K562 (cell line): ENCODE data around the gene TP53I3. TPM values are rescaled to one million over a fixed set of nuclear protein-coding genes. Genes with fewer than 3 reads are reported as not detected.

ENCODE experiments used
- BDP1 ChIP-seq: IDR thresholded peaks from 3 replicates; pipeline ENCODE4 v1.6.1; 2011; ENCODE audit not compliant: insufficient read length, insufficient read depth
- CBX8 ChIP-seq: fragments of 200-600 bp; sonication (generic); IDR thresholded peaks from 2 replicates; pipeline ENCODE4 v1.6.1; 2012; ENCODE audit warnings: borderline replicate concordance, mixed run types, low read depth, mild to moderate bottlenecking, moderate library complexity, mixed read lengths, low read length, control low read depth, inconsistent platforms; ENCODE audit not compliant: poor library complexity, severe bottlenecking; ENCODE audit errors: extremely low read depth
- DDX20 ChIP-seq: fragments of 450-650 bp; IDR thresholded peaks from 2 replicates; pipeline ENCODE4 v1.6.1; 2016; ENCODE audit warnings: missing genetic modification characterization, low read depth, mild to moderate bottlenecking, missing compliant biosample characterization, moderate library complexity
- MAZ ChIP-seq, 2 experiments: fragments of 450-650 bp in 1 of 2; sonication (generic) in 1 of 2; formaldehyde crosslinking; IDR thresholded peaks in 1 of 2; conservative IDR thresholded peaks in 1 of 2; 2 replicates each; pipeline versions ENCODE4 v1.4.0 to v1.5.0; 2020; ENCODE audit warnings: mild to moderate bottlenecking in 1 of 2, missing genetic modification reagents in 1 of 2
- MED1 ChIP-seq: sonication (generic); formaldehyde crosslinking; IDR thresholded peaks from 2 replicates; pipeline ENCODE4 v1.8.1; 2023; ENCODE audit warnings: missing genetic modification reagents, borderline replicate concordance
- MYNN ChIP-seq, 2 experiments: sonication (generic); formaldehyde crosslinking in 1 of 2; IDR thresholded peaks; 2 replicates each; pipeline versions ENCODE4 v1.5.0 to v1.6.1; 2016 to 2020; ENCODE audit warnings: antibody characterized with exemption in 1 of 2, missing genetic modification reagents in 1 of 2
- RBM39 ChIP-seq: fragments of 200-400 bp; formaldehyde crosslinking; optimal IDR thresholded peaks from 2 replicates; pipeline ENCODE3; 2018; ENCODE audit warnings: low read depth, low read length
- RFX5 ChIP-seq: IDR thresholded peaks from 2 replicates; pipeline ENCODE4 v1.6.1; 2011; ENCODE audit warnings: low read depth, mild to moderate bottlenecking, improper control_type of control experiment, low read length
- SNIP1 ChIP-seq: fragments of 450-650 bp; IDR thresholded peaks from 2 replicates; pipeline ENCODE4 v1.7.1; 2017; ENCODE audit warnings: low read depth, mild to moderate bottlenecking
- SP2 ChIP-seq: IDR thresholded peaks from 2 replicates; pipeline ENCODE4 v1.6.1; 2011; ENCODE audit warnings: mild to moderate bottlenecking, low read depth, low read length, moderate library complexity; ENCODE audit not compliant: poor library complexity, severe bottlenecking; ENCODE audit errors: extremely low read depth
- TAF1 ChIP-seq: IDR thresholded peaks from 2 replicates; pipeline ENCODE4 v1.6.1; 2011; ENCODE audit warnings: mild to moderate bottlenecking, low read length, moderate library complexity; ENCODE audit not compliant: insufficient read depth, control insufficient read depth, severe bottlenecking; ENCODE audit errors: extremely low read depth
- TAF15 ChIP-seq: fragments of 200-400 bp; formaldehyde crosslinking; IDR thresholded peaks from 2 replicates; pipeline ENCODE4 v1.6.1; 2017; ENCODE audit warnings: mild to moderate bottlenecking, low read depth, low read length, moderate library complexity
- TRIM28 ChIP-seq: fragments of 450-650 bp; IDR thresholded peaks from 2 replicates; pipeline ENCODE4 v1.6.1; 2017
- U2AF1 ChIP-seq: fragments of 200-400 bp; formaldehyde crosslinking; optimal IDR thresholded peaks from 2 replicates; pipeline ENCODE3; 2017; ENCODE audit warnings: mild to moderate bottlenecking, low read depth, low read length, moderate library complexity
- ZNF184 ChIP-seq: sonication (generic); formaldehyde crosslinking; IDR thresholded peaks from 2 replicates; pipeline ENCODE4 v1.5.0; 2020; ENCODE audit warnings: missing genetic modification reagents
- ZNF212 ChIP-seq: fragments of 450-650 bp; formaldehyde crosslinking; IDR thresholded peaks from 2 replicates; pipeline ENCODE4 v1.4.0; 2020; ENCODE audit warnings: mild to moderate bottlenecking
- ZNF324 ChIP-seq: fragments of 250-450 bp; sonication (Bioruptor Pico); IDR thresholded peaks from 2 replicates; pipeline ENCODE4 v1.4.0; 2020; ENCODE audit warnings: mild to moderate bottlenecking
- polyA plus RNA-seq, 8 experiments: library from polyadenylated mRNA; depleted of rRNA in 4 of 8; stranded (reverse) in 5 of 8; unstranded in 3 of 8; fragments of >200 nt; fragmentation: Nextera tagmentation in 2 of 8; fragmentation: Illumina TruSeq in 1 of 8; extraction: Ambion mirVana in 2 of 8; extraction: Trizol in 1 of 8; gene quantifications; 2 replicates each; pipeline versions ENCODE4 v1.2.1 to v1.2.3, GENCODE V29; 2011 to 2014; ENCODE audit warnings: inconsistent platforms in 1 of 8, missing spikeins in 1 of 8
- total RNA-seq, 7 experiments: library from RNA; depleted of rRNA in 6 of 7; stranded (reverse); fragments of >200 nt in 6 of 7; fragmentation: Illumina TruSeq in 2 of 7; extraction: Trizol in 2 of 7; gene quantifications; 2 replicates each; pipeline versions ENCODE4 v1.2.1 to v1.2.3, GENCODE V29; 2011 to 2021; ENCODE audit warnings: low replicate concordance in 1 of 7
- TF ChIP-seq, protein P1 (sequence below): sonication (generic); formaldehyde crosslinking; IDR thresholded peaks from 2 replicates; pipeline ENCODE4 v1.9.0; 2022; ENCODE audit warnings: mild to moderate bottlenecking, missing genetic modification reagents
- TF ChIP-seq, protein P2 (sequence below): fragments of 450-650 bp; IDR thresholded peaks from 2 replicates; pipeline ENCODE4 v1.7.1; 2018; ENCODE audit warnings: mild to moderate bottlenecking, low read depth; ENCODE audit not compliant: partially characterized antibody
- TF ChIP-seq, protein P3 (sequence below): fragments of 250-450 bp; sonication (Bioruptor Pico); IDR thresholded peaks from 2 replicates; pipeline ENCODE4 v1.4.0; 2020; ENCODE audit warnings: mild to moderate bottlenecking, moderate library complexity
- TF ChIP-seq, protein P4 (sequence below), 2 experiments: fragments of 450-650 bp in 1 of 2; sonication (generic) in 1 of 2; formaldehyde crosslinking; conservative IDR thresholded peaks; 2 replicates each; pipeline versions ENCODE4 v1.4.0 to v1.8.1; 2020 to 2022; ENCODE audit warnings: mild to moderate bottlenecking in 1 of 2, missing genetic modification reagents in 1 of 2

The TP53I3 gene
- total and polyA plus RNA-seq, 9 of the 15 experiments (the other 6 are each of a cell fraction or from before 2014, with no cell fraction given) = 0.65 to 9.5 (median 5.6) TPM

DNA sequence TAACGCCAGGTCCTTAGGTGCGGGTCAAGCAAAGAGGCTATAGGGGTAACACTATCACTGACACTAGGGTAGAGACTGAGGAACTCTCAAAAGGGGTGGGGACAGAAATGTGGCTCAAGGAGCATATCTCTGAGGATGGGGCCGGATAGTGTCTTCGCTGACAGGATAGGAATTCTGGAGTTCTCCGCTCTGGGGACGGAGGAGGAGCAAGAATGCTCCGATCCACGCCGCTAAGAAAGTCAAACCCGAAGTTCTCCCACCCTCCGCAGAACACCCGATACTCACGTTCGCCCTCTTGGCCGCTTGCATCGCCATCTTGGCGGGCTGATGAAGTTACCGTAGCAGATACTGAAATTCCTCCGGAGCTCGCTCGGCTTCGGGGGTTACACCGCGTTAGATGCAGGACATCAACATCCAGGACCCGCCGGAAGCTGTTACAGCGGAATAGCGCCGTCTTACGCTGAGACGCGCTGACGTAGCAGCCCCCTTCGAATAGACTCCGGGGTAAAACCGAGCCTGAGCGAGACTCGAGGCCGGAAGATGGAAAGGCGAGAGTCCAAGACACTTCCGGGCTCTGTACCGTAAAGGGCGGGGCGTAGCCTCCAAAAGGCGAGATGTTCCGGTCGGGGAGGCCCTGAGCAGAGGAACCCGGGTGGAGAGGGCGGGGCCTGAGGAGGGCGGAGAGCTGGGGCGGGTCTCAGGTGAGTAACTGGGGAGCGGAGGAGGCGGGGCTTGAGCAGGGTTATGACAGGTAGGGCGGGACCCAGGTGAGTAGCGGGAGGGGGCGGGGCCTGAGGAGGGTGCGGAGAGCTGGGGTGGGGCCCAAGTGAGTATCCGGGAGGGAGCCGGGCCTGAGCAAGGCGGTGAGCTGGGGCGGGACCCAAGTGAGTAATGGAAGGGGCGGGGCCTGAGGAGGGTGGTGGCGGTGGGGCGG is 8.5 kb downstream of the TP53I3 start, which contains the start of gene SF3B6 (continued):
- TF ChIP-seq MYNN (IDR thresholded peaks at IDR 0.05) (peak; percentile 27; the same call in 1 of the 2 replicates), MYNN (CRISPR knock-in tag; IDR thresholded peaks at IDR 0.05) (no peak), BDP1 (no peak), CBX8 (no peak), SP2 (no peak), TAF15 (no peak), ZNF184 (CRISPR knock-in tag) (no peak), ZNF324 (CRISPR knock-in tag) (no peak), MAZ (CRISPR knock-in tag; conservative IDR thresholded peaks at IDR 0.05 in 1 of 2, IDR thresholded peaks at IDR 0.05 in 1 of 2) (peak; percentile 77 to 87), TRIM28 (peak; percentile 73; the same call in 1 of the 2 replicates), MED1 (CRISPR knock-in tag) (no peak), U2AF1 (no peak), SNIP1 (peak; percentile 66; the same call in 1 of the 2 replicates), TAF1 (peak; percentile 80), DDX20 (tag) (no peak), RBM39 (no peak), ZNF212 (CRISPR knock-in tag) (no peak), RFX5 (peak; percentile 37; the same call in 1 of the 2 replicates)
- TF ChIP-seq, protein P1, sequence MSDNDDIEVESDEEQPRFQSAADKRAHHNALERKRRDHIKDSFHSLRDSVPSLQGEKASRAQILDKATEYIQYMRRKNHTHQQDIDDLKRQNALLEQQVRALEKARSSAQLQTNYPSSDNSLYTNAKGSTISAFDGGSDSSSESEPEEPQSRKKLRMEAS = peak; percentile 70
- TF ChIP-seq, protein P2, sequence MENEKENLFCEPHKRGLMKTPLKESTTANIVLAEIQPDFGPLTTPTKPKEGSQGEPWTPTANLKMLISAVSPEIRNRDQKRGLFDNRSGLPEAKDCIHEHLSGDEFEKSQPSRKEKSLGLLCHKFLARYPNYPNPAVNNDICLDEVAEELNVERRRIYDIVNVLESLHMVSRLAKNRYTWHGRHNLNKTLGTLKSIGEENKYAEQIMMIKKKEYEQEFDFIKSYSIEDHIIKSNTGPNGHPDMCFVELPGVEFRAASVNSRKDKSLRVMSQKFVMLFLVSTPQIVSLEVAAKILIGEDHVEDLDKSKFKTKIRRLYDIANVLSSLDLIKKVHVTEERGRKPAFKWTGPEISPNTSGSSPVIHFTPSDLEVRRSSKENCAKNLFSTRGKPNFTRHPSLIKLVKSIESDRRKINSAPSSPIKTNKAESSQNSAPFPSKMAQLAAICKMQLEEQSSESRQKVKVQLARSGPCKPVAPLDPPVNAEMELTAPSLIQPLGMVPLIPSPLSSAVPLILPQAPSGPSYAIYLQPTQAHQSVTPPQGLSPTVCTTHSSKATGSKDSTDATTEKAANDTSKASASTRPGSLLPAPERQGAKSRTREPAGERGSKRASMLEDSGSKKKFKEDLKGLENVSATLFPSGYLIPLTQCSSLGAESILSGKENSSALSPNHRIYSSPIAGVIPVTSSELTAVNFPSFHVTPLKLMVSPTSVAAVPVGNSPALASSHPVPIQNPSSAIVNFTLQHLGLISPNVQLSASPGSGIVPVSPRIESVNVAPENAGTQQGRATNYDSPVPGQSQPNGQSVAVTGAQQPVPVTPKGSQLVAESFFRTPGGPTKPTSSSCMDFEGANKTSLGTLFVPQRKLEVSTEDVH = peak; percentile 96
- TF ChIP-seq, protein P3, sequence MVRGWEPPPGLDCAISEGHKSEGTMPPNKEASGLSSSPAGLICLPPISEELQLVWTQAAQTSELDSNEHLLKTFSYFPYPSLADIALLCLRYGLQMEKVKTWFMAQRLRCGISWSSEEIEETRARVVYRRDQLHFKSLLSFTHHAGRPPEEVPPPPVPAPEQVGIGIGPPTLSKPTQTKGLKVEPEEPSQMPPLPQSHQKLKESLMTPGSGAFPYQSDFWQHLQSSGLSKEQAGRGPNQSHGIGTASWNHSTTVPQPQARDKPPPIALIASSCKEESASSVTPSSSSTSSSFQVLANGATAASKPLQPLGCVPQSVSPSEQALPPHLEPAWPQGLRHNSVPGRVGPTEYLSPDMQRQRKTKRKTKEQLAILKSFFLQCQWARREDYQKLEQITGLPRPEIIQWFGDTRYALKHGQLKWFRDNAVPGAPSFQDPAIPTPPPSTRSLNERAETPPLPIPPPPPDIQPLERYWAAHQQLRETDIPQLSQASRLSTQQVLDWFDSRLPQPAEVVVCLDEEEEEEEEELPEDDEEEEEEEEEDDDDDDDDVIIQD (CRISPR knock-in tag) = no peak
- TF ChIP-seq, protein P4, sequence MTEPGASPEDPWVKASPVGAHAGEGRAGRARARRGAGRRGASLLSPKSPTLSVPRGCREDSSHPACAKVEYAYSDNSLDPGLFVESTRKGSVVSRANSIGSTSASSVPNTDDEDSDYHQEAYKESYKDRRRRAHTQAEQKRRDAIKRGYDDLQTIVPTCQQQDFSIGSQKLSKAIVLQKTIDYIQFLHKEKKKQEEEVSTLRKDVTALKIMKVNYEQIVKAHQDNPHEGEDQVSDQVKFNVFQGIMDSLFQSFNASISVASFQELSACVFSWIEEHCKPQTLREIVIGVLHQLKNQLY (CRISPR knock-in tag; conservative IDR thresholded peaks at IDR 0.05) = no peak; a peak in 1 of 4 replicates
